A549 (cell line): ENCODE measurements around the gene ACTN1. TPM values are rescaled to one million over a fixed set of nuclear protein-coding genes. Genes with fewer than 3 reads are reported as not detected.
A peak's percentile ranks its signal among the peaks of the same experiment; 100 is the strongest.

ENCODE experiments used
- ATAC-seq, 2 experiments: fragments of 200-7000 bp in 1 of 2; fragments of >200 bp in 1 of 2; cut with Nextera tagmentation in 1 of 2; cut with Tn5 transposase in 1 of 2; 3 replicates each; pipeline versions ENCODE4 v1.8.0 to v1.9.1; 2018 to 2020; ENCODE audit warnings: mild to moderate bottlenecking in 1 of 2, moderate library complexity in 1 of 2
- CTCF ChIA-PET: fragments of 300-600 bp; sonication (Branson Sonifier 250); formaldehyde crosslinking; extraction: SDS; loops from one replicate; lab custom pipeline; 2021; ENCODE audit warnings: antibody characterized with exemption, inconsistent platforms; lab: Yijun Ruan, JAX
- POLR2A ChIA-PET: fragments of 350-600 bp; formaldehyde crosslinking; extraction: SDS; loops from one replicate; lab custom pipeline; 2021; ENCODE audit warnings: antibody characterized with exemption, inconsistent platforms; lab: Yijun Ruan, JAX
- DNase-seq, 2 experiments: peaks; one replicate each; pipeline versions ENCODE4 v3.0.0 to v3.0.0-alpha.2; 2011 to 2016; ENCODE audit warnings: low read depth in 1 of 2, low spot score in 1 of 2
- FAIRE-seq: peaks from 2 replicates; lab custom pipeline; 2011; peaks lifted over from hg19 to GRCh38; lab: Jason Lieb, UNC
- H3K27ac ChIP-seq, 2 experiments: fragments of >200 bp; sonication (Bioruptor Twin); formaldehyde crosslinking; 3 replicates each; pipeline ENCODE4 v1.5.1; 2016 to 2017
- H3K4me1 ChIP-seq: fragments of >200 bp; sonication (Bioruptor Twin); formaldehyde crosslinking; 3 replicates; pipeline ENCODE4 v1.6.1; 2016
- H3K4me2 ChIP-seq: fragments of >200 bp; sonication (Bioruptor Twin); formaldehyde crosslinking; 3 replicates; pipeline ENCODE4 v1.6.1; 2016
- H3K4me3 ChIP-seq: fragments of >200 bp; sonication (Bioruptor Twin); formaldehyde crosslinking; 3 replicates; pipeline ENCODE4 v1.5.1; 2016
- H3K9me3 ChIP-seq: fragments of >200 bp; sonication (Bioruptor Twin); formaldehyde crosslinking; 3 replicates; pipeline ENCODE4 v1.6.1; 2016
- CEBPB ChIP-seq, 2 experiments: fragments of >200 bp in 1 of 2; sonication (Bioruptor Twin) in 1 of 2; formaldehyde crosslinking in 1 of 2; IDR thresholded peaks; 2 replicates each; pipeline ENCODE4 v1.6.1; 2012 to 2016
- ELK1 ChIP-seq: fragments of 150-350 bp; IDR thresholded peaks from 2 replicates; pipeline ENCODE4 v1.6.1; 2014; ENCODE audit warnings: low read depth, mild to moderate bottlenecking, low read length
- ESRRA ChIP-seq: fragments of 150-350 bp; IDR thresholded peaks from 2 replicates; pipeline ENCODE4 v1.6.1; 2014; ENCODE audit warnings: mild to moderate bottlenecking, low read length, borderline replicate concordance
- FOSB ChIP-seq: fragments of 250-450 bp; sonication (Bioruptor Pico); IDR thresholded peaks from 2 replicates; pipeline ENCODE4 v1.5.0; 2020; ENCODE audit warnings: mild to moderate bottlenecking, moderate library complexity
- HES2 ChIP-seq: fragments of >200 bp; sonication (Bioruptor Twin); formaldehyde crosslinking; IDR thresholded peaks from 2 replicates; pipeline ENCODE4 v1.6.1; 2016
- HEYL ChIP-seq: fragments of 250-450 bp; sonication (Bioruptor Pico); IDR thresholded peaks from 2 replicates; pipeline ENCODE4 v1.8.0; 2021; ENCODE audit warnings: mild to moderate bottlenecking, moderate library complexity
- HOXA7 ChIP-seq: fragments of 250-450 bp; sonication (Bioruptor Pico); IDR thresholded peaks from 2 replicates; pipeline ENCODE4 v1.5.0; 2020; ENCODE audit warnings: mild to moderate bottlenecking, moderate library complexity
- HOXB5 ChIP-seq: fragments of 250-450 bp; sonication (Bioruptor Pico); IDR thresholded peaks from 2 replicates; pipeline ENCODE4 v1.5.0; 2020; ENCODE audit warnings: mild to moderate bottlenecking, moderate library complexity
- KDM1A ChIP-seq: fragments of 200-600 bp; sonication (generic); IDR thresholded peaks from 2 replicates; pipeline ENCODE4 v1.6.1; 2016; ENCODE audit warnings: low read depth, mild to moderate bottlenecking
- KDM5A ChIP-seq: fragments of 200-600 bp; sonication (generic); IDR thresholded peaks from 2 replicates; pipeline ENCODE4 v1.6.1; 2016; ENCODE audit warnings: antibody characterized with exemption, mild to moderate bottlenecking
- MAX ChIP-seq: IDR thresholded peaks from 2 replicates; pipeline ENCODE4 v1.6.1; 2012
- NFE2L2 ChIP-seq: fragments of 150-350 bp; conservative IDR thresholded peaks from 2 replicates; pipeline ENCODE4 v1.6.1; 2014; ENCODE audit warnings: low read length
- NPAS2 ChIP-seq: fragments of 250-450 bp; sonication (Bioruptor Pico); IDR thresholded peaks from 2 replicates; pipeline ENCODE4 v1.8.0; 2022; ENCODE audit warnings: mild to moderate bottlenecking, moderate library complexity, borderline replicate concordance
- PHF8 ChIP-seq: fragments of 200-600 bp; sonication (generic); IDR thresholded peaks from 2 replicates; pipeline ENCODE4 v1.6.1; 2016; ENCODE audit warnings: low read depth, mild to moderate bottlenecking, antibody characterized with exemption, moderate library complexity, borderline replicate concordance
- POLR2A ChIP-seq: IDR thresholded peaks from 2 replicates; pipeline ENCODE4 v1.6.1; 2012; ENCODE audit warnings: mild to moderate bottlenecking, low read length
- POLR2AphosphoS2 ChIP-seq: conservative IDR thresholded peaks from 2 replicates; pipeline ENCODE4 v1.6.1; 2012; ENCODE audit warnings: low read length, improper control_type of control experiment, inconsistent platforms
- RCOR1 ChIP-seq: fragments of 150-350 bp; IDR thresholded peaks from 2 replicates; pipeline ENCODE4 v1.6.1; 2014; ENCODE audit warnings: antibody characterized with exemption, low read length, low read depth
- SREBF2 ChIP-seq: fragments of 450-650 bp; IDR thresholded peaks from 2 replicates; pipeline ENCODE4 v1.6.1; 2014; ENCODE audit warnings: mild to moderate bottlenecking, moderate library complexity
- USF2 ChIP-seq: fragments of 450-650 bp; IDR thresholded peaks from 2 replicates; pipeline ENCODE4 v1.6.1; 2014; ENCODE audit warnings: antibody characterized with exemption
- ZFP36 ChIP-seq: fragments of 450-650 bp; IDR thresholded peaks from 2 replicates; pipeline ENCODE4 v1.6.1; 2014; ENCODE audit warnings: borderline replicate concordance; ENCODE audit not compliant: partially characterized antibody
- ZNF302 ChIP-seq: fragments of 250-450 bp; sonication (Bioruptor Pico); IDR thresholded peaks from 2 replicates; pipeline ENCODE4 v1.9.0; 2021; ENCODE audit warnings: inconsistent platforms, mild to moderate bottlenecking, moderate library complexity
- ZSCAN20 ChIP-seq: fragments of 250-450 bp; sonication (Bioruptor Pico); IDR thresholded peaks from 2 replicates; pipeline ENCODE4 v1.8.0; 2022; ENCODE audit warnings: mild to moderate bottlenecking, moderate library complexity
- WGBS: methylation state at CpG from one replicate; pipeline ENCODE4 v1.1.6; 2017; ENCODE audit errors: missing lambda C conversion rate; 5-methylcytosine and 5-hydroxymethylcytosine counted together
- polyA plus RNA-seq, 4 experiments: library from polyadenylated mRNA; depleted of rRNA in 3 of 4; stranded (reverse); fragments of >200 nt; fragmentation: RNase III in 1 of 4; extraction: RNeasy Plus Mini Kit Qiagen cat#74134 plus additional on column Dnase treatment in 1 of 4; gene quantifications; 2 replicates in 3 of 4; 3 replicates in 1 of 4; pipeline ENCODE4 v1.2.3, GENCODE V29; 2011 to 2017

ACTN1 gene
- polyA plus RNA-seq, 2 of the 4 experiments (the other 2 are of a cell fraction) = 208 to 245 TPM

GRCh38 chr14:69014829-69015259, 35.7 kb upstream of the ACTN1 start:
- ATAC-seq (peak; percentile 7 to 27; a peak in 1 of 6 replicates), FAIRE-seq (no peak), DNase-seq (no peak)
- Histone ChIP-seq H3K9me3 (no peaks in the 10 kb centered on the region), H3K27ac (peak overlapping the region; percentile 14 to 78; a peak in 4 of 6 replicates), H3K4me3 (no peak overlapping the region), H3K4me2 (peak overlapping the region; percentile 56; the same call in 1 of the 3 replicates), H3K4me1 (peaks cover 28% of the 10 kb centered on the region)
- TF ChIP-seq HEYL = no peak
- CTCF ChIA-PET = interaction anchor here (1.2 to 1.6 kb wide), 3 partner anchors 102 to 104 kb away, joined by 3 to 5 read pairs (median 4); no protein-coding TSS in a partner anchor
- 89% methylated on average over 6 of the region's 6 CpGs for WGBS
- POLR2A ChIA-PET = no interaction called here

- peaks cover 28% of the 10 kb centered on the region for H3K4me1 ChIP-seq
- TF ChIP-seq ZNF302 = no peak
- peak; percentile 28 to 51; a peak in 2 of 4 replicates for TF ChIP-seq CEBPB (IDR thresholded peaks at IDR 0.05)
- TF ChIP-seq, all 56 proteins: peak for 1
- H3K4me2 ChIP-seq = peak overlapping the region; percentile 56
- WGBS = 62% methylated on average over 12 of the region's 12 CpGs
- H3K27ac ChIP-seq = peak overlapping the region; percentile 14 to 78; a peak in 4 of 6 replicates
- peak in 1 of 2 experiments; percentile 86 for DNase-seq
- peak; percentile 80 to 90 for ATAC-seq
- no peak overlapping the region for H3K4me3 ChIP-seq
- no peak for FAIRE-seq
- ChIA-PET POLR2A (no interaction called here), CTCF (interaction anchor here (0.8 to 1.6 kb wide), 4 partner anchors 17 to 170 kb away, joined by 3 to 5 read pairs (median 4); no protein-coding TSS in a partner anchor)
- no peaks in the 10 kb centered on the region for H3K9me3 ChIP-seq
Measured at GRCh38 chr14:69013943-69014782, 35.1 kb upstream of the ACTN1 start.

- no peaks in the 10 kb centered on the region for H3K9me3 ChIP-seq
- TF ChIP-seq HOXA7 (CRISPR knock-in tag) = no peak
- no peak for TF ChIP-seq ZNF302
- no peak for TF ChIP-seq HEYL
- TF ChIP-seq ZSCAN20 (CRISPR knock-in tag) = no peak
- TF ChIP-seq PHF8 = no peak
- TF ChIP-seq MAX = no peak
- TF ChIP-seq NFE2L2 = no peak
- no peak for TF ChIP-seq SREBF2
- TF ChIP-seq RCOR1 = no peak
- TF ChIP-seq FOSB (CRISPR knock-in tag) = no peak
- no peak for TF ChIP-seq ZFP36
- no peak for TF ChIP-seq POLR2A
- TF ChIP-seq CEBPB (IDR thresholded peaks at IDR 0.05) = 0 out of 4 replicates have a peak, but pooled peaks of 1 of the 2 experiments have one; percentile 26
- TF ChIP-seq POLR2AphosphoS2 = no peak
- no peak for TF ChIP-seq ESRRA
- TF ChIP-seq HES2 = no peak
- TF ChIP-seq KDM1A = 0 out of 2 replicates have a peak, but pooled peaks have one; percentile 49
- DNase-seq = no peak
- WGBS = 73% methylated on average over 5 of the region's 5 CpGs
- peaks cover 30% of the 10 kb centered on the region for H3K4me1 ChIP-seq
- no peak for ATAC-seq
- no peak overlapping the region for H3K4me2 ChIP-seq
- POLR2A ChIA-PET = no interaction called here
- H3K27ac ChIP-seq = peak overlapping the region in 1 of 2 experiments; percentile 11; a peak in 2 of 6 replicates
- FAIRE-seq = no peak
- CTCF ChIA-PET = interaction anchor here (0.8 to 1.6 kb wide), 6 partner anchors 10 to 101 kb away, joined by 3 to 5 read pairs (median 4); no protein-coding TSS in a partner anchor
- no peak overlapping the region for H3K4me3 ChIP-seq
Measured at GRCh38 chr14:69012256-69012953, 33.3 kb upstream of the ACTN1 start.

- peaks cover 36% of the 10 kb centered on the region for H3K4me1 ChIP-seq
- H3K4me3 ChIP-seq = no peak overlapping the region
- POLR2A ChIA-PET = no interaction called here
- H3K9me3 ChIP-seq = no peaks in the 10 kb centered on the region
- TF ChIP-seq ZFP36 (no peak), HOXB5 (CRISPR knock-in tag) (no peak), ELK1 (no peak), USF2 (no peak), NPAS2 (CRISPR knock-in tag) (no peak), KDM5A (no peak), MAX (no peak), ZNF302 (no peak)
- FAIRE-seq (no peak), ATAC-seq (peak in 1 of 2 experiments; percentile 4; a peak in 2 of 6 replicates), DNase-seq (peak in 1 of 2 experiments; percentile 31)
- H3K27ac ChIP-seq = peak overlapping the region in 1 of 2 experiments; percentile 66; a peak in 2 of 6 replicates
- CTCF ChIA-PET = interaction anchor here (1.1 kb wide), 1 partner anchor 20 kb away, joined by 3 read pairs; no protein-coding TSS in a partner anchor
- 47% methylated on average over 1 of the region's 1 CpG for WGBS
- peak overlapping the region; percentile 29; the same call in 2 of the 3 replicates for H3K4me2 ChIP-seq
Measured at GRCh38 chr14:69010648-69011047, 31.5 kb upstream of the ACTN1 start.
